ENCODE measurements around the gene KNSTRN.

The KNSTRN gene

DNA sequence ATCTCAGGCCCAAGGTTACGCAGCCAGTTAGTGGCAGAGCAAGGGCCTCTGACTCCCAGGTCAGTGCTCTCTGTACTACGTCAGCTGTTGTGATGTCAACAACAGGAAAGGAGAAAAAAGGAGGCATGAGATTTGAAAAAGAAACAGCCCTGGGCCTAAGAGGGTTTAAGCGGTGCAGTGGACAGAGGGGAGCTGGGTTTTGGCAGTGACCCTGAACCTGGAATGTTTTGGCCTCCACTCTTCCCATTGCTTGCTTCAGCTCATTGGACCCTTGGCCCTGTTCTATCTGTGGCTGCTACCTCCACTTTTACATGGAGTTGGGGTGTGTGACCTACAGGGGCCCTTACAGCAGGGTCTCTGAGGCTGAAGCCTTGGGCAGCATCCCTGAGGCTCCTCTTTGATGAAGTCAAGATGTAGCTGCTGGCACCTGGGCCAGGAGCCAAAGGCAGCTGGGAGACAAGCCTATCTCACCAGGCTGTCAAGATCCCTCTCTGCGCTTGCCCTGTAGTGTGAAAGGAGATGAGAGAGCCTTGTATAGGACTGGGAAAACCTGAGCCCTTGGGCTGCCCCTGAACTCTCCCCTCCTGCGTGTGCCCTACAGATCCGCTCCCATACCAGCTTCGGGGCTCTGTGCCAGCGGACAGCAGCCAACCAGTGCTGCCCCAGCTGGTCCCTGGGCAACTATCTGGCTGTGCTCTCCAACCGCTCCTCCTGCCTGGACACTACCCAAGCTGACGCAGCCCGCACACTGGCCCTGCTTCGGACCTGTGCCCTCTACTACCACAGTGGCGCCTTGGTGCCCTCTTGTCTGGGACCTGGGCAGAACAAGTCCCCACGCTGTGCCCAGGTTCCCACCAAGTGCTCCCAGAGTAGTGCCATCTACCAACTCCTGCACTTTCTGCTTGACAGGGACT lies 15.8 kb upstream of the KNSTRN start:
- no peak for DNase-seq

DNA sequence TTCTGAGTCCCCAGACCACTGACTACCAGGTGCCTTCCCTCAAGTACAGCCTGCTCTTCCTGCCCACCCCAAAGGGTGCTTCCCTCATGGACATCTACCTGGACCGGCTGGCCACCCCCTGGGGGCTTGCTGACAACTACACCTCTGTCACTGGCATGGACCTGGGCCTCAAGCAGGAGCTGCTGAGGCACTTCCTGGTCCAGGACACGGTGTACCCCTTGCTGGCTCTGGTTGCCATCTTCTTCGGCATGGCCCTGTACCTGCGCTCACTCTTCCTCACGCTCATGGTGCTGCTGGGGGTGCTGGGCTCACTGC lies 15.2 kb upstream of the KNSTRN start:
- no peak for DNase-seq

- DNase-seq = peak; percentile 64
These were observed 14.6 kb upstream of the KNSTRN start for GRCh38 chr15:40367686-40368611.

- DNase-seq = no peak
These were observed 13.6 kb upstream of the KNSTRN start for GRCh38 chr15:40368719-40369473.

DNA sequence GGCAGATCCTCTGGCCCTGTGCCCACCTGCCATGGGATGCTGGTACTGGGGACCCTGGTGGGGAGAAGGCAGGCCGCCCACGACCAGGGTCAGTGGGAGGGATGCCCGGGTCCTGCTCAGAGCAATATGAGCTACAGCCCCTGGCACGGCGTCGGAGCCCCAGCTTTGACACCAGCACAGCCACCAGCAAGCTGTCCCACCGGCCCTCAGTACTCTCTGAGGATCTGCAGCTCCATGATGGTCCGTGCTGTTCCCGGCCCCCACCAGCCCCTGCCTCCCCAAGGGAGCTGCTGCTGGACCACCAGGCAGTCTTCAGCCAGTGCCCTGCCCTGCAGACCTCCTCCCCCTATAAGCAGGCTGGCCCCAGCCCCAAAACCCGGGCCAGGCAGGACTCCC lies 13.0 kb upstream of the KNSTRN start:
- no peak for DNase-seq

- DNase-seq = no peak
These were observed 12.6 kb upstream of the KNSTRN start for GRCh38 chr15:40369971-40370370.

GRCh38 chr15:40372981-40373380 lies 9.5 kb upstream of the KNSTRN start:
- no peak for DNase-seq

DNA sequence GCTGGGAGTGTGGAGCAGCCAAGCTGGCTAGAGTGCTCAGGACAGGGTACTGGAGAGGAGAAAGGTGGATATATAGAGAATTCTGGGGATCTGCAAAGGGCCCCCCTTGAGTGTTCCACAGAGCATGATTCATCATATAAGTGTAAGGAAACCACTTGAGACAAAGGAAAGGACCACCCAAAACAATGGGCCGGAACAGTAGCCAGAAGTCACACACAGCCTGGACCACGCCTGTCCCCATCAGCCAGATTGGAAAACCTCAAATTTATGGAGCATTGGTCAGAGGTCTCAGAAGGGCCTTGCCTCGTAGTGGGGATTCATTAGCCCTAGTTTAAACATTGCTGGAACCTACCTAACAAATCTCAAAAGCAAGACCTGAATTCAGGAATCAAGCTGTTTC lies 4.9 kb upstream of the KNSTRN start:
- DNase-seq = no peak

- no peak for DNase-seq
These were observed 3.1 kb upstream of the KNSTRN start for GRCh38 chr15:40379374-40379773.

- no peak for DNase-seq
These were observed 2.7 kb upstream of the KNSTRN start for GRCh38 chr15:40379853-40380252.

DNA sequence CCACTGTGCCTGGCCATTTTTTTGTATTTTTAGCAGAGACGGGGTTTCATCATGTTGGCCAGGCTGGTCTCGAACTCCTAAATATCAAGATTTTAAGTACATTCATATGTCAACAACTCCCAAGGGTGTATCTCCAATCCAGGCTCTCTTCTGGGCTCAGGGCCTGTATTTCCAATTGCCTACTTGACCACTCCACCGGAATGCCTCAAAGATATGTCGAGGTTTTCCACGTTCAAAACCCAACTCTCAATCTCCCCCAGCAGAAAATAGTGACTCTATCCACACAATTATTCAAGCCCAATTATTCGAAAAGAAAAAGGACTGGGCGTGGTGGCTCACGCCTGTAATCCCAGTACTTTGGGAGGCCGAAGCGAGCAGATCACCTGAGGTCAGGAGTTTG lies 1.9 kb upstream of the KNSTRN start:
- no peak for DNase-seq

- no peak for DNase-seq
These were observed 547 bp upstream of the KNSTRN start for GRCh38 chr15:40381818-40382529.

GRCh38 chr15:40386480-40386879 lies 4.0 kb downstream of the KNSTRN start:
- no peak for DNase-seq

- no peak for DNase-seq
These were observed 6.7 kb downstream of the KNSTRN start for GRCh38 chr15:40388941-40389823.

DNA sequence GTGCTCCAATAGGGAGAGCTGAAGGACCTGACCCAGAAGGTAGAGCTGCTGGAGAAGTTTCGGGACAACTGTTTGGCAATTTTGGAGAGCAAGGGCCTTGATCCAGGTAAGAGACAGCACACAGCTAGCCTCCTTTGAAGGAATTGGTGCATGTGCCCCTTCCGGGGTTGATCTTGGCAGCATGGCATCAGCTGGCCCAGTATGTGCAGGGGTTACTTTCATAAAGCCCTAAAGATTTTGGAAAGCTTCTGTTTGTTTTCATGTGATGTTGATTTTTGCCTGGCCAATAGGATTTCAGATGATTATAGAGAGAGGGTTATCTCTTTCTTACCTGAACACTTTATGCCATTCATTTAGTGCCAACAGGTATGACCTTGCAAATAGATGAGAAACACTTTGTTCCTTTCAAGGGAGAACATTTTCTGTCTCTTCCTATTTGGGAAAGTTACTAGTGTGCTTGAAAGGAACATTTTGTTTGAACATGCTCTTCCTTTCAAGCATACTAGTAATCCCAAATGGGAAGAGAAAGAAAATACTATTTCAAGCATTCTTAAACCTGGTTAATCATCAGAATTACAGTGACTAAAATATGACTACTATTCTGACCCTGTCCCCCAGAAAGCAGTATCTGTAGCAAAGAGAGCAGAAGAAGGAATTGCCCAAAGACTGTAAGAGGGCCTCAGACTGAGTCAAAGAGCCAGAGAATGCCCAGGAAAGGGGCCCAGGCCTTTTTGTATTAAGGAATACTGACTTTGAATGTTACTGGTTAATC lies 7.5 kb downstream of the KNSTRN start:
- DNase-seq = no peak

DNA sequence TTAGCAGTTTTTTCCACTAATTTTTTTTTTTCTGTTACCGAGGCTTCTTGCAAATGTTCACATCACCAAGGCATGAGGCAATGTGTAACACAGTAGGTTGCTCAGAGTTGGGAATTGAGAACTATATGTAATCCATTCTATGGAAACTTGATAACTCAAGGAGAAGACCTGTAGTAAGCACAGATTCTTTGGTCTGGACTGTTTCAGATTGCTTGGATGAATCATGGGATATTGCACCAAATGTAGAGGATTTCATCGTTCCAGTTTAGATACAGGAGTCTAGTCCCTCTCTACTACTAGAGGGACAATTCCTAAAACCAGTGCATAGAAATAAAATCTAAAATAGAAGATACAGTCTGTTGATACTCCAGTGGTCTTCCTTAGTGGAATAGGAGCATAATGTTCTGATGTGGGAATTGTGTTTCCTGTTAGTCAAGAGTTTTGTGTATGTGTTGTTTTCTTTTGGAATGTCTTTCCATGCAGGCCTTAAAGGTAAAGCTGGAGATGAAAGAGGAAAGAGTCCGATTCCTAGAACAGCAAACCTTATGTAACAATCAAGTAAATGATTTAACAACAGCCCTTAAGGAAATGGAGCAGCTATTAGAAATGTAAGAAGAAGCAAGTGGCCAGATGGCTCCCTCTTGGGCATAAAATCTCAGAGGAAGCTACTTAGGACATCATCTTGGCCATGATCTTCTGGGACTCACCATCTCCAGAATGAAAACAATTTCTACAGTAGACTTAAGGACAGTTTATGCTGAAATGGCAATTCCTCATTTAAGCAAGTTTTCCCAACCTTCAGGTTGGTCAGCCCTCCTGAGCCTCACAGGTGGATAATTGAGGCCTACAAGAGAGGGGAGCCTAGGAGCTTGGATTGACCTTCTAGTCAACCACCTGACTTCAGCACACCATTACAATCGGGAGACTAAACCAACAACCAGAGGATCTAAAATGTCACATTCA lies 10.7 kb downstream of the KNSTRN start:
- DNase-seq = no peak

DNA sequence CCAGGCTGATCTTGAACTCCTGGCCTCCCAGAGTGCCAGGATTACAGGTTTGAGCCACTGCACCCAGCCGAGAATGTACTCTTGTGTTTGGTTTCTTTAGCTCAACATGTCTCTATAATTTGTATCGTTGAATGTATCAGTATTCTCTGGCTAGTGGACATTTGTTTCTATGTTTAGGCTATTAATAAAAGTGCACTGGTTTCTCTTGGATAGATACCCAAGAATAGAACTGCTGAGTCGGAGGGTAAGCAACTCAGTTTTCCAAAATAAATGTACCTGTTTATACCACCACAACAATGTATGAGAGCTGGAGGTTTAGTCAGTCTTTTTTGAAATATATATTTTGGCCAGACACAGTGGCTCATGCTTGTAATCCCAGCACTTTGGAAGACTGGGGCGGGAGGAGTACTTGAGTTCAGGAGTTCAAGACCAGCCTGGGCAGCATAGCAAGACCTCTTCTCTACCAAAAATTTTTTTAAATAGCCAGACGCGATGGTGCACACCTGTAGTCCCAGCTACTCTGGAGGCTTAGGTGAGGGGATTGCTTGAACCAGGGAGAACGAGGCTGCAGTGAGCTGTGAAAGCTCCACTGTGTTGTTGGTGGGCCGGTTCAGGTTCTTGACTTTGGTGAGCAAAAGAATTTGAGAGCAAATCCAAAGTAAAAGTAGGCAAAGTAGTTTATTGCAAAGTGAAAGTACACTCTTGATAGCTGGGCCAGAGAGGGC lies 15.3 kb downstream of the KNSTRN start:
- no peak for DNase-seq

DNA sequence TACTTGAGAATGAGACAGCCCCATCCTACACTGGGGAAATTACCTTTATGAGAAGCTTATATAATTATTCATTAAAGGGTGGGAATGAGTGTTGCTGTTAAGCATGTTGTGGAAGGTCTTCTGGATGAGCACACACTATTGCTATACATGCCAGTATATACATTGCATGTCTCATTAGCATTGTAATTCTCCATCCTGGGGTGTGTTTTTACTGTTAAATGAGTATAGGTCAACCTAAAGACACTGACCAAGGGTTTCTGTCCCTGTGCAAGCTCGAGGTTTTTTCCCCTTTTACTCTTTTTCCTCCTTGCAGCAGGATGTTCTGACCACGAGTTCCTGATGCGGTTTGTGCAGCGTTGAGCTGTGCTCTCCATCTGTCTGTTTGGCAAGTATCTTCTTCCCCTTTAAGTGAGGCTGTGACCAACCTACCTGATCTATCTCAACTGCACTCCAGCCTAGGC lies 15.9 kb downstream of the KNSTRN start:
- no peak for DNase-seq

GRCh38 chr15:40399370-40399769 lies 16.8 kb downstream of the KNSTRN start:
- no peak for DNase-seq
